Lung (tissue), 12 donors: ENCODE data around the gene VRK3. TPM values are rescaled to one million over a fixed set of nuclear protein-coding genes. Genes with fewer than 3 reads are reported as not detected.

ENCODE experiments used
- ATAC-seq: fragments of 200-7000 bp; cut with Tn5 transposase; one replicate; pipeline ENCODE4 v1.9.1; 2020; ENCODE audit warnings: moderate number of reproducible peaks; ENCODE audit not compliant: insufficient read depth, low FRiP score
- DNase-seq, 3 donors: peaks; one replicate each; pipeline ENCODE4 v3.0.0-alpha.2; 2013 to 2017
- H3K27ac ChIP-seq, 2 donors: one replicate each; pipeline ENCODE4 v1.5.1; 2013; ENCODE audit warnings: mild to moderate bottlenecking in 2 of 2, moderate library complexity in 2 of 2, control low read depth in 1 of 2, inconsistent platforms in 1 of 2, low read depth in 1 of 2, low read length in 1 of 2
- H3K27me3 ChIP-seq, 3 donors: one replicate each; pipeline ENCODE4 v1.5.1; 2013; ENCODE audit warnings: low read length in 2 of 3; ENCODE audit not compliant: control insufficient read depth in 3 of 3, insufficient read depth in 3 of 3
- H3K36me3 ChIP-seq, 4 donors: one replicate each; pipeline ENCODE4 v1.5.1; 2013; ENCODE audit warnings: low read length in 4 of 4, mild to moderate bottlenecking in 1 of 4, moderate library complexity in 1 of 4; ENCODE audit not compliant: control insufficient read depth in 4 of 4, insufficient read depth in 4 of 4
- H3K4me1 ChIP-seq, 5 donors: one replicate each; pipeline ENCODE4 v1.5.1; 2013; ENCODE audit warnings: low read length in 5 of 5, mild to moderate bottlenecking in 2 of 5, moderate library complexity in 1 of 5; ENCODE audit not compliant: control insufficient read depth in 5 of 5, insufficient read depth in 5 of 5
- H3K4me3 ChIP-seq: one replicate; pipeline ENCODE4 v1.5.1; 2013; ENCODE audit warnings: mild to moderate bottlenecking, control low read depth, moderate library complexity
- H3K9ac ChIP-seq, 2 donors: one replicate each; pipeline ENCODE4 v1.5.1; 2013; ENCODE audit warnings: low read length in 2 of 2, control low read depth in 1 of 2; ENCODE audit not compliant: insufficient read depth in 1 of 2
- H3K9me3 ChIP-seq, 4 donors: one replicate each; pipeline ENCODE4 v1.5.1; 2013; ENCODE audit warnings: low read length in 3 of 4, mild to moderate bottlenecking in 1 of 4, moderate library complexity in 1 of 4; ENCODE audit not compliant: control insufficient read depth in 4 of 4, insufficient read depth in 3 of 4
- CTCF ChIP-seq: IDR thresholded peaks from 2 replicates; pipeline ENCODE4 v1.5.1; 2012; ENCODE audit warnings: mild to moderate bottlenecking; ENCODE audit errors: control extremely low read depth, extremely low read depth
- WGBS, 2 donors: extraction: QIAGEN DNeasy Blood & Tissue Kit; methylation state at CpG; one replicate each; pipeline ENCODE4 v1.1.7; 2013; 5-methylcytosine and 5-hydroxymethylcytosine counted together
- polyA plus RNA-seq, 2 donors: library from polyadenylated mRNA; stranded (reverse); fragments of 200-250 nt; gene quantifications; one replicate each; pipeline ENCODE4 v1.2.1, GENCODE V29; 2013
- total RNA-seq, 2 donors: library from RNA; depleted of rRNA in 1 of 2; stranded (reverse); fragments of >200 nt in 1 of 2; gene quantifications; one replicate each; pipeline ENCODE4 v1.2.1, GENCODE V29; 2014 to 2021
- donor health status: control.
- donor health status: control.
- donor health status: Bipolar disorder and iron deficiency.
- donor health status: healthy.
- donor health status: DM: yes; HTN: yes; CAD: no.

Gene VRK3
- total and polyA plus RNA-seq, 4 donors, result 15.7 to 48.0 (median 34.4) TPM

GRCh38 chr19:49939721-49940481, 85.3 kb downstream of the VRK3 start:
- Histone ChIP-seq H3K9me3 (no peaks in the 10 kb centered on the region), H3K36me3 (no peaks in the 10 kb centered on the region), H3K4me1 (peaks cover 0 to 6% (median 0%) of the 10 kb centered on the region in 5 donors), H3K4me3 (no peak overlapping the region), H3K27me3 (no peaks in the 10 kb centered on the region), H3K9ac (no peak overlapping the region), H3K27ac (no peak overlapping the region)
- ATAC-seq (no peak), DNase-seq (no peak)
- 67 to 87% methylated on average over 7 of the region's 7 CpGs for WGBS, 2 donors
- no peak for TF ChIP-seq CTCF

- Histone ChIP-seq H3K4me3 (no peak overlapping the region), H3K27ac (no peak overlapping the region), H3K4me1 (peaks cover 0 to 6% (median 0%) of the 10 kb centered on the region in 5 donors), H3K27me3 (no peaks in the 10 kb centered on the region), H3K9me3 (no peaks in the 10 kb centered on the region), H3K36me3 (no peaks in the 10 kb centered on the region), H3K9ac (no peak overlapping the region)
- TF ChIP-seq CTCF, result no peak
- no peak for ATAC-seq
- no peak for DNase-seq
- WGBS, 2 donors, result 77 to 90% methylated on average over 4 of the region's 4 CpGs
These were observed 86.5 kb downstream of the VRK3 start for GRCh38 chr19:49938662-49939061.

- H3K36me3 ChIP-seq, result peaks cover 0 to under 1% (median 0%) of the 10 kb centered on the region in 4 donors
- peaks cover 0 to 6% (median 0%) of the 10 kb centered on the region in 5 donors for H3K4me1 ChIP-seq
- ATAC-seq, result peak; percentile 92
- peak; percentile 92 for TF ChIP-seq CTCF
- H3K4me3 ChIP-seq, result no peak overlapping the region
- no peak overlapping the region for H3K27ac ChIP-seq
- H3K9me3 ChIP-seq, result no peaks in the 10 kb centered on the region
- 17 to 21% methylated on average over 35 of the region's 35 CpGs for WGBS, 2 donors
- H3K9ac ChIP-seq, result peak overlapping the region in 1 of 2 donors; percentile 5
- peak; percentile 83 to 86 (median 85) for DNase-seq
- no peaks in the 10 kb centered on the region for H3K27me3 ChIP-seq
These were observed 87.3 kb downstream of the VRK3 start for GRCh38 chr19:49937750-49938381.
